DOHH2 (cell line): ENCODE data around the gene PHKG2.

Experiments used
- EZH2phosphoT487 ChIP-seq: fragments of 200-600 bp; sonication (generic); IDR thresholded peaks from 2 replicates; pipeline ENCODE4 v1.6.1; 2017; ENCODE audit warnings: borderline replicate concordance, mild to moderate bottlenecking, antibody characterized with exemption, low read length, moderate library complexity, mixed read lengths
- TF ChIP-seq, protein P1 (sequence below): fragments of 200-600 bp; sonication (generic); IDR thresholded peaks from one replicate; pipeline ENCODE4 v1.5.1; 2014; ENCODE audit warnings: antibody characterized with exemption, mild to moderate bottlenecking, low read depth, low read length; ENCODE audit not compliant: poor library complexity, severe bottlenecking

DNA sequence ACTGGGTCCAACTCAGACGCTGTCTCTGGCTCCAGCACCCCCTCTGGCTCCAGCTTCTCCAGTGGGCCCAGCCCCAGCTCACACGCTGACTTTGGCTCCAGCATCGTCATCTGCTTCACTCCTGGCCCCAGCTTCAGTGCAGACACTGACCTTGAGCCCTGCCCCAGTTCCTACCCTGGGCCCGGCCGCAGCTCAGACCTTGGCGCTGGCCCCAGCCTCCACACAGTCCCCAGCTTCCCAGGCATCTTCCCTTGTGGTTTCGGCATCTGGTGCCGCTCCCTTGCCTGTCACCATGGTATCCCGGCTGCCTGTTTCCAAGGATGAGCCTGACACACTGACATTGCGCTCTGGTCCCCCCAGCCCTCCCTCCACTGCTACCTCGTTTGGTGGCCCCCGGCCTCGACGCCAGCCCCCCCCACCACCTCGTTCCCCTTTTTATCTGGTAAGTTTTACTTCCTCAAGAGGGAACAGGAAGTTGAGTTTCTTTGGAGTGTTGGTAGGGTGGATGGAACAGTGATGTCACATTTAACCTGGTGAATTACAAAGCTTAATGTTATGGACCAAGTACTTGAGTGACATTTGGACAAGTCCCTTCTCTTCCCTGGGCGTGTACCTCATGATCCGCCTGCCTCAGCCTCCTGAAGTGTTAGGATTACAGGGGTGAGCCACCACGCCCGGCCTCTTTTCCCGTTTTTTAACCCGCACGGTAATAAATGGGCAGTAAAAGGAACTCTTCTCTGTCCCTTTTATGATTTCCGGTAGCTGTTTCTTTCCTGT, 23.4 kb upstream of the PHKG2 start:
- TF ChIP-seq, protein P1, sequence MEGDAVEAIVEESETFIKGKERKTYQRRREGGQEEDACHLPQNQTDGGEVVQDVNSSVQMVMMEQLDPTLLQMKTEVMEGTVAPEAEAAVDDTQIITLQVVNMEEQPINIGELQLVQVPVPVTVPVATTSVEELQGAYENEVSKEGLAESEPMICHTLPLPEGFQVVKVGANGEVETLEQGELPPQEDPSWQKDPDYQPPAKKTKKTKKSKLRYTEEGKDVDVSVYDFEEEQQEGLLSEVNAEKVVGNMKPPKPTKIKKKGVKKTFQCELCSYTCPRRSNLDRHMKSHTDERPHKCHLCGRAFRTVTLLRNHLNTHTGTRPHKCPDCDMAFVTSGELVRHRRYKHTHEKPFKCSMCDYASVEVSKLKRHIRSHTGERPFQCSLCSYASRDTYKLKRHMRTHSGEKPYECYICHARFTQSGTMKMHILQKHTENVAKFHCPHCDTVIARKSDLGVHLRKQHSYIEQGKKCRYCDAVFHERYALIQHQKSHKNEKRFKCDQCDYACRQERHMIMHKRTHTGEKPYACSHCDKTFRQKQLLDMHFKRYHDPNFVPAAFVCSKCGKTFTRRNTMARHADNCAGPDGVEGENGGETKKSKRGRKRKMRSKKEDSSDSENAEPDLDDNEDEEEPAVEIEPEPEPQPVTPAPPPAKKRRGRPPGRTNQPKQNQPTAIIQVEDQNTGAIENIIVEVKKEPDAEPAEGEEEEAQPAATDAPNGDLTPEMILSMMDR = no peak
- no peak for TF ChIP-seq EZH2phosphoT487
